ENCODE data around the gene KDM2B.

DNA sequence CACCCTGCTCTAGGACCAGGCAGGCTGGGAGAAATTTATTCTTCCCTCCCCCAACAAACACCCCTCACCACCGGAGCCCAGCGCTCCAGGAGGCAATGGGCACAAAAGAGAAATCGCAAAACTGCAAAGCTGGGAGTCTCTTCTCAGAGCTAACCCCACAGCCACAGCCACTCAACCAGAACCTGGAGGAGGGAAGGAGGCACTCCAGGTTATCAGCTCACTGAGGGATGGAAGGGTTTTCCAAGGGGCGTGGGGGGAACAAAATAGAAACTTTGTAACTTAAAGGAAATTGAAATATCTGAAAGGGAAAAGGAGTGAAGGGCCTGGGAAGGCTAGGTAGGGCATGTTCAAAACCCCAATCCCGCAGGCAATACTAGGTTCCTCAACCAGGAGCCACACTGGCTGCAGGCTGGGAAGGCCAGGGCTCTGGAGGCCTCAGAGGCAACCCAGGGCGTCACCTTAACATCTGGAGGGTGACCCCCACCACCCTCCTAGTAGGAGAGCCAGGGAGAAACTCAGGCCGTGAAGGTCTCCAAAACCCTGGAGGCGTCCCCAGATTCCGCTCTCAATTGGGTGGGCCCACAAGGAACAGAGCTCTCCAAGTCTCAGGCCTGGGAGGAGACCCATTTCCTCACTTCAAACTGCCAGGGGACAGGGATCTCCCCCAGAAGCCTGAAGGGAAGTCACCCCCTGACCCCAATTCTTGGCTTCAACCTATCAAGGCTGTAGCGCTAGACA, 3.2 kb downstream of the KDM2B start:
- no peak for TF ChIP-seq TAF1 (IDR thresholded peaks at IDR 0.05; ENCODE audit: borderline replicate concordance, low read depth, low read length)
- TF ChIP-seq POLR2A (IDR thresholded peaks at IDR 0.05; ENCODE audit: low read depth, low read length): no peak
- TF ChIP-seq TCF7 (IDR thresholded peaks at IDR 0.05; ENCODE audit: borderline replicate concordance): no peak
- TF ChIP-seq, protein P1, sequence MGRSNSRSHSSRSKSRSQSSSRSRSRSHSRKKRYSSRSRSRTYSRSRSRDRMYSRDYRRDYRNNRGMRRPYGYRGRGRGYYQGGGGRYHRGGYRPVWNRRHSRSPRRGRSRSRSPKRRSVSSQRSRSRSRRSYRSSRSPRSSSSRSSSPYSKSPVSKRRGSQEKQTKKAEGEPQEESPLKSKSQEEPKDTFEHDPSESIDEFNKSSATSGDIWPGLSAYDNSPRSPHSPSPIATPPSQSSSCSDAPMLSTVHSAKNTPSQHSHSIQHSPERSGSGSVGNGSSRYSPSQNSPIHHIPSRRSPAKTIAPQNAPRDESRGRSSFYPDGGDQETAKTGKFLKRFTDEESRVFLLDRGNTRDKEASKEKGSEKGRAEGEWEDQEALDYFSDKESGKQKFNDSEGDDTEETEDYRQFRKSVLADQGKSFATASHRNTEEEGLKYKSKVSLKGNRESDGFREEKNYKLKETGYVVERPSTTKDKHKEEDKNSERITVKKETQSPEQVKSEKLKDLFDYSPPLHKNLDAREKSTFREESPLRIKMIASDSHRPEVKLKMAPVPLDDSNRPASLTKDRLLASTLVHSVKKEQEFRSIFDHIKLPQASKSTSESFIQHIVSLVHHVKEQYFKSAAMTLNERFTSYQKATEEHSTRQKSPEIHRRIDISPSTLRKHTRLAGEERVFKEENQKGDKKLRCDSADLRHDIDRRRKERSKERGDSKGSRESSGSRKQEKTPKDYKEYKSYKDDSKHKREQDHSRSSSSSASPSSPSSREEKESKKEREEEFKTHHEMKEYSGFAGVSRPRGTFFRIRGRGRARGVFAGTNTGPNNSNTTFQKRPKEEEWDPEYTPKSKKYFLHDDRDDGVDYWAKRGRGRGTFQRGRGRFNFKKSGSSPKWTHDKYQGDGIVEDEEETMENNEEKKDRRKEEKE (IDR thresholded peaks at IDR 0.05): no peak
- TF ChIP-seq EZH2 (IDR thresholded peaks at IDR 0.05; ENCODE audit: borderline replicate concordance, control insufficient read depth, low read depth, low read length): no peak
- TF ChIP-seq CTCF (IDR thresholded peaks at IDR 0.05 in 2 of 3, conservative IDR thresholded peaks at IDR 0.05 in 1 of 3; ENCODE audit: control insufficient read depth in 2 of 3, extremely low read depth in 1 of 3, insufficient read depth in 1 of 3, low read depth in 3 of 3, low read length in 3 of 3): no peak

Data from GM12878 (cell line).